HepG2 (cell line): ENCODE results near the gene ALKBH4. TPM values are rescaled to one million over a fixed set of nuclear protein-coding genes. Genes with fewer than 3 reads are reported as not detected.

ENCODE experiments used
- FLYWCH1 ChIP-seq: sonication (generic); formaldehyde crosslinking; IDR thresholded peaks from 2 replicates; pipeline ENCODE4 v1.8.1; 2023; ENCODE audit warnings: mild to moderate bottlenecking, missing genetic modification reagents
- GATAD1 ChIP-seq: IDR thresholded peaks from 2 replicates; pipeline ENCODE4 v1.6.1; 2016; ENCODE audit warnings: missing genetic modification reagents, missing compliant biosample characterization
- HMGXB3 ChIP-seq: sonication (generic); formaldehyde crosslinking; IDR thresholded peaks from 2 replicates; pipeline ENCODE4 v1.4.0; 2020; ENCODE audit warnings: missing genetic modification reagents, borderline replicate concordance
- HNRNPLL ChIP-seq: fragments of 200-400 bp; formaldehyde crosslinking; IDR thresholded peaks from 2 replicates; pipeline ENCODE4 v1.6.1; 2017; ENCODE audit warnings: mild to moderate bottlenecking, low read depth, low read length; ENCODE audit not compliant: poor library complexity, severe bottlenecking
- IKZF1 ChIP-seq: fragments of 450-650 bp; IDR thresholded peaks from 2 replicates; pipeline ENCODE4 v1.7.1; 2016
- KDM6A ChIP-seq: IDR thresholded peaks from 2 replicates; pipeline ENCODE4 v1.6.1; 2016; ENCODE audit warnings: low read depth
- MIER3 ChIP-seq: IDR thresholded peaks from 2 replicates; pipeline ENCODE4 v1.6.1; 2016; ENCODE audit warnings: missing compliant biosample characterization, borderline replicate concordance
- MXD4 ChIP-seq: IDR thresholded peaks from 2 replicates; pipeline ENCODE4 v1.6.1; 2016; ENCODE audit warnings: mild to moderate bottlenecking, missing biosample characterization, missing genetic modification reagents
- POLR2AphosphoS5 ChIP-seq: IDR thresholded peaks from 2 replicates; pipeline ENCODE4 v1.6.1; 2012; ENCODE audit warnings: low read depth, low read length
- REST ChIP-seq, 2 experiments: IDR thresholded peaks; 2 replicates each; pipeline ENCODE4 v1.6.1; 2011 to 2012; ENCODE audit warnings: low read length in 2 of 2, borderline replicate concordance in 1 of 2, low read depth in 1 of 2, mild to moderate bottlenecking in 1 of 2, moderate library complexity in 1 of 2
- SMAD3 ChIP-seq: sonication (generic); formaldehyde crosslinking; IDR thresholded peaks from 2 replicates; pipeline ENCODE4 v1.4.0; 2020; ENCODE audit warnings: missing genetic modification reagents
- SRSF4 ChIP-seq: fragments of 200-400 bp; formaldehyde crosslinking; IDR thresholded peaks from one replicate; pipeline ENCODE4 v1.6.1; 2018; ENCODE audit warnings: mild to moderate bottlenecking, low read depth, low read length, moderate library complexity; ENCODE audit not compliant: poor library complexity, severe bottlenecking
- THYN1 ChIP-seq: sonication (generic); formaldehyde crosslinking; IDR thresholded peaks from 2 replicates; pipeline ENCODE4 v1.8.1; 2023; ENCODE audit warnings: low read depth, mild to moderate bottlenecking, moderate library complexity, missing genetic modification reagents, borderline replicate concordance
- ZC3H13 ChIP-seq: sonication (generic); formaldehyde crosslinking; IDR thresholded peaks from 2 replicates; pipeline ENCODE4 v1.8.1; 2023; ENCODE audit warnings: mild to moderate bottlenecking, missing genetic modification reagents, moderate library complexity
- ZNF331 ChIP-seq: sonication (generic); formaldehyde crosslinking; IDR thresholded peaks from 2 replicates; pipeline ENCODE4 v1.4.0; 2020; ENCODE audit warnings: missing genetic modification reagents
- ZNF337 ChIP-seq: sonication (generic); formaldehyde crosslinking; IDR thresholded peaks from 2 replicates; pipeline ENCODE4 v1.5.1; 2020; ENCODE audit warnings: missing genetic modification reagents, low read depth, mild to moderate bottlenecking, borderline replicate concordance
- ZNF354B ChIP-seq: sonication (generic); formaldehyde crosslinking; IDR thresholded peaks from 2 replicates; pipeline ENCODE4 v1.8.0; 2022; ENCODE audit warnings: mild to moderate bottlenecking, missing genetic modification reagents
- ZNF414 ChIP-seq: sonication (generic); formaldehyde crosslinking; IDR thresholded peaks from 2 replicates; pipeline ENCODE4 v1.5.0; 2020; ENCODE audit warnings: missing genetic modification reagents
- ZNF550 ChIP-seq: sonication (generic); formaldehyde crosslinking; IDR thresholded peaks from 2 replicates; pipeline ENCODE4 v1.4.0; 2020; ENCODE audit warnings: mild to moderate bottlenecking, missing genetic modification reagents, borderline replicate concordance
- ZNF589 ChIP-seq: sonication (generic); formaldehyde crosslinking; conservative IDR thresholded peaks from 2 replicates; pipeline ENCODE4 v1.8.0; 2022; ENCODE audit warnings: mild to moderate bottlenecking, moderate library complexity, missing genetic modification reagents
- ZNF615 ChIP-seq: sonication (generic); formaldehyde crosslinking; IDR thresholded peaks from 2 replicates; pipeline ENCODE4 v1.5.0; 2020; ENCODE audit warnings: mild to moderate bottlenecking, missing genetic modification reagents, borderline replicate concordance
- ZZZ3 ChIP-seq: sonication (generic); formaldehyde crosslinking; IDR thresholded peaks from 2 replicates; pipeline ENCODE4 v1.4.0; 2020; ENCODE audit warnings: missing genetic modification reagents, mild to moderate bottlenecking, borderline replicate concordance
- polyA plus RNA-seq, 8 experiments: library from polyadenylated mRNA; depleted of rRNA in 3 of 8; stranded (reverse) in 7 of 8; unstranded in 1 of 8; fragments of >200 nt; fragmentation: Illumina TruSeq in 4 of 8; extraction: Trizol in 4 of 8; gene quantifications; 2 replicates each; pipeline versions ENCODE4 v1.2.1 to v1.2.3, GENCODE V29; 2011 to 2016; ENCODE audit warnings: low read depth in 4 of 8, missing spikeins in 1 of 8, mixed read lengths in 1 of 8; ENCODE audit not compliant: insufficient read depth in 1 of 8
- total RNA-seq, 5 experiments: library from RNA; depleted of rRNA; stranded (reverse); fragments of >200 nt; fragmentation: Illumina TruSeq; extraction: Trizol; gene quantifications; 2 replicates each; pipeline ENCODE4 v1.2.3, GENCODE V29; 2016; ENCODE audit warnings: low read depth in 1 of 5

The ALKBH4 gene
- total and polyA plus RNA-seq, 2 of the 13 experiments (the other 11 are each of a cell fraction or from before 2014, with no cell fraction given) = 2.6 to 8.8 TPM

- no peak for TF ChIP-seq HMGXB3 (CRISPR knock-in tag)
- TF ChIP-seq ZNF414 (CRISPR knock-in tag) = no peak
- TF ChIP-seq ZNF337 = no peak
- no peak for TF ChIP-seq ZNF589 (CRISPR knock-in tag)
- no peak for TF ChIP-seq ZC3H13 (CRISPR knock-in tag)
- TF ChIP-seq THYN1 (CRISPR knock-in tag) = no peak
- 0 out of 2 replicates have a peak, but pooled peaks have one; percentile 23 for TF ChIP-seq ZNF331
- TF ChIP-seq FLYWCH1 (CRISPR knock-in tag) = no peak
- TF ChIP-seq POLR2AphosphoS5 = peak; percentile 37; the same call in 1 of the 2 replicates
- no peak for TF ChIP-seq HNRNPLL
- TF ChIP-seq ZNF615 (CRISPR knock-in tag) = no peak
- TF ChIP-seq SMAD3 (CRISPR knock-in tag) = no peak
- no peak for TF ChIP-seq ZZZ3 (CRISPR knock-in tag)
- TF ChIP-seq MXD4 (CRISPR knock-in tag) = no peak; the same call in 1 of the 2 replicates
- TF ChIP-seq REST (IDR thresholded peaks at IDR 0.05; ENCODE audit: borderline replicate concordance in 1 of 2, low read depth in 1 of 2, low read length in 2 of 2) = no peak
- TF ChIP-seq IKZF1 = no peak
- TF ChIP-seq GATAD1 (CRISPR knock-in tag) = 0 out of 2 replicates have a peak, but pooled peaks have one; percentile 29
- no peak for TF ChIP-seq MIER3 (CRISPR knock-in tag)
- no peak for TF ChIP-seq SRSF4
- TF ChIP-seq KDM6A = no peak
- no peak for TF ChIP-seq ZNF550
- TF ChIP-seq ZNF354B (CRISPR knock-in tag) = no peak
Measured at GRCh38 chr7:102451371-102452054, 13.2 kb downstream of the ALKBH4 start (continued).
